Left lung (tissue), 10 donors: ENCODE results near the gene NANOGP8. TPM values are rescaled to one million over a fixed set of nuclear protein-coding genes. Genes with fewer than 3 reads are reported as not detected.
A peak's percentile ranks its signal among the peaks of the same experiment; 100 is the strongest.
"Not testable (repeated sequence)": the region's sequence is repeated elsewhere in the genome, so short reads cannot be mapped to it uniquely, and the experiment has no call there.

Experiments
- ATAC-seq: fragments of 200-7000 bp; cut with Tn5 transposase; one replicate; pipeline ENCODE4 v1.9.1; 2020; ENCODE audit warnings: moderate library complexity
- DNase-seq, 4 donors: peaks; one replicate each; pipeline ENCODE4 v3.0.0-alpha.2; 2013 to 2020
- H3K27ac ChIP-seq, 2 donors: fragments of 200-600 bp; sonication (generic) in 1 of 2; one replicate each; pipeline versions ENCODE4 v1.5.0 to v1.8.0; 2020 to 2021
- H3K27me3 ChIP-seq, 2 donors: fragments of 200-600 bp; sonication (generic) in 1 of 2; one replicate each; pipeline versions ENCODE4 v1.5.0 to v1.8.0; 2020 to 2021
- H3K36me3 ChIP-seq, 2 donors: fragments of 200-600 bp; sonication (generic) in 1 of 2; one replicate each; pipeline versions ENCODE4 v1.5.0 to v1.8.0; 2020 to 2021
- H3K4me1 ChIP-seq, 2 donors: fragments of 200-600 bp; one replicate each; pipeline ENCODE4 v1.8.0; 2021
- H3K4me3 ChIP-seq, 2 donors: fragments of 200-600 bp; sonication (generic) in 1 of 2; one replicate each; pipeline versions ENCODE4 v1.5.0 to v1.8.0; 2020 to 2021; ENCODE audit warnings: mild to moderate bottlenecking in 1 of 2
- H3K9me3 ChIP-seq, 2 donors: fragments of 200-600 bp; sonication (generic) in 1 of 2; one replicate each; pipeline versions ENCODE4 v1.5.0 to v1.8.0; 2020 to 2021
- CTCF ChIP-seq, 2 donors: fragments of 200-600 bp; sonication (generic) in 1 of 2; IDR thresholded peaks; one replicate each; pipeline versions ENCODE4 v1.5.0 to v1.8.0; 2021; ENCODE audit warnings: antibody characterized with exemption in 2 of 2
- intact Hi-C, 2 donors: fragments of 100-400 bp; cut with DNase I; formaldehyde crosslinking; loops; one replicate each; pipeline versions ENCODE4 v1.11.2 to v1.14.2; 2022
- polyA plus RNA-seq, 6 donors: library from polyadenylated mRNA; unstranded; fragments of 120-200 nt; gene quantifications; one replicate each; pipeline ENCODE4 v1.2.1, GENCODE V29; 2013; ENCODE audit not compliant: insufficient read length in 6 of 6
- total RNA-seq, 2 donors: library from RNA; stranded (reverse); fragmentation: NEBNext Ultra II Directional; extraction: Animal tissue kit (Norgen Biotek cat#: 25700); gene quantifications; one replicate each; pipeline ENCODE4 v1.2.1, GENCODE V29; 2021
- donor health status: DM: no; HTN: yes; CAD: no.
- donor health status: DM: no; HTN: no; CAD: no.

Gene NANOGP8
- total and polyA plus RNA-seq, 8 donors: 0.24 to 0.82 (median 0.47) TPM; not detected in 4

GRCh38 chr15:35089551-35089950, 4.5 kb upstream of the NANOGP8 start:
- TF ChIP-seq CTCF (IDR thresholded peaks at IDR 0.05): no peak
- ATAC-seq: no peak
- H3K36me3 ChIP-seq: no peaks in the 10 kb centered on the region
- no peak for DNase-seq
- no peak overlapping the region for H3K27ac ChIP-seq
- H3K4me3 ChIP-seq: no peak overlapping the region
- H3K9me3 ChIP-seq: no peaks in the 10 kb centered on the region
- H3K27me3 ChIP-seq: no peaks in the 10 kb centered on the region
- no peaks in the 10 kb centered on the region for H3K4me1 ChIP-seq
- intact Hi-C loops: no loop called here

DNA sequence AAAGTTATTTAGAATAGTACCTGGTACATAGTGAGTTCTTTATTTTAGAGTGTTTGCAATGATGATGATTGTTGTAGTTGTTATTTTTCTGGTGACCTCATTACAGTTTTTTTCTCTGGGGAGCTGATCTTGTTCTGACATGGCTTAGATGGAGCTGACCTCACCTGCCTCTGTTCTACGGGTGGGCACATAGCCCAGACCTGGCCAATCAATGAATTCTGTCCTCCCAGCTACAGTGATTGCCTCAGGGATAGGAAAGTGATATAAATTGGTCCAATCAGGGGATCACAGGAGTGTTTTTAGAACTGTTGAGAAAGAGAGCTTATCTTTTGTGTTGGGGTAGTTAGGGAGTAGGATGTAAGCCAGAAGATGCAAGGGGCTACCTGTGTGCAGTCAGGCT, 3.2 kb upstream of the NANOGP8 start:
- Histone ChIP-seq H3K4me1 (no peaks in the 10 kb centered on the region), H3K27ac (no peak overlapping the region), H3K36me3 (no peaks in the 10 kb centered on the region), H3K4me3 (no peak overlapping the region), H3K27me3 (no peaks in the 10 kb centered on the region), H3K9me3 (no peaks in the 10 kb centered on the region)
- no peak for TF ChIP-seq CTCF (IDR thresholded peaks at IDR 0.05)
- DNase-seq: no peak
- ATAC-seq: no peak
- intact Hi-C loops: no loop called here

DNA sequence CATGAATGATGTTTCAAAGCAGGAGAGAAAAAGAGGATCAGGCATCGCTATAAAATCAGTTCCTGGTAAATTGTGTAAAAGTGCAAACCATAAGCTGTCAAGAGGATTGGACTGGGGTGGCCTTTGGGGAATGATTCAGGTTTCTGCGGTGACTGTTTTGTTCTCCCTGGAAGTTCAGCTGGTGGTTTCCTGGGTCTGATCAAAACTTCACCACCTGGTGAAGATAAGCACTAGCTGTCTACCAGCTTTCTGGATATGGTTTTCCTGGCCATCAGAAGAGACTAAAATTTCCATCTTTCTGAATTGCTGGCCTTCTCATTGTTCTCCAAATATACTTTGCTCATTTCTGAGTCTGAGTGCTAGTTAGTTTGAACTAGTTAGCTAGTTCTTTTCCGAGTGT, 2.7 kb upstream of the NANOGP8 start:
- no peaks in the 10 kb centered on the region for H3K36me3 ChIP-seq
- intact Hi-C loops: no loop called here
- DNase-seq: no peak
- no peaks in the 10 kb centered on the region for H3K27me3 ChIP-seq
- H3K9me3 ChIP-seq: peaks cover 0 to under 1% of the 10 kb centered on the region in 2 donors
- H3K4me1 ChIP-seq: no peaks in the 10 kb centered on the region
- no peak for ATAC-seq
- no peak for TF ChIP-seq CTCF (IDR thresholded peaks at IDR 0.05)
- no peak overlapping the region for H3K4me3 ChIP-seq
- H3K27ac ChIP-seq: no peak overlapping the region

DNA sequence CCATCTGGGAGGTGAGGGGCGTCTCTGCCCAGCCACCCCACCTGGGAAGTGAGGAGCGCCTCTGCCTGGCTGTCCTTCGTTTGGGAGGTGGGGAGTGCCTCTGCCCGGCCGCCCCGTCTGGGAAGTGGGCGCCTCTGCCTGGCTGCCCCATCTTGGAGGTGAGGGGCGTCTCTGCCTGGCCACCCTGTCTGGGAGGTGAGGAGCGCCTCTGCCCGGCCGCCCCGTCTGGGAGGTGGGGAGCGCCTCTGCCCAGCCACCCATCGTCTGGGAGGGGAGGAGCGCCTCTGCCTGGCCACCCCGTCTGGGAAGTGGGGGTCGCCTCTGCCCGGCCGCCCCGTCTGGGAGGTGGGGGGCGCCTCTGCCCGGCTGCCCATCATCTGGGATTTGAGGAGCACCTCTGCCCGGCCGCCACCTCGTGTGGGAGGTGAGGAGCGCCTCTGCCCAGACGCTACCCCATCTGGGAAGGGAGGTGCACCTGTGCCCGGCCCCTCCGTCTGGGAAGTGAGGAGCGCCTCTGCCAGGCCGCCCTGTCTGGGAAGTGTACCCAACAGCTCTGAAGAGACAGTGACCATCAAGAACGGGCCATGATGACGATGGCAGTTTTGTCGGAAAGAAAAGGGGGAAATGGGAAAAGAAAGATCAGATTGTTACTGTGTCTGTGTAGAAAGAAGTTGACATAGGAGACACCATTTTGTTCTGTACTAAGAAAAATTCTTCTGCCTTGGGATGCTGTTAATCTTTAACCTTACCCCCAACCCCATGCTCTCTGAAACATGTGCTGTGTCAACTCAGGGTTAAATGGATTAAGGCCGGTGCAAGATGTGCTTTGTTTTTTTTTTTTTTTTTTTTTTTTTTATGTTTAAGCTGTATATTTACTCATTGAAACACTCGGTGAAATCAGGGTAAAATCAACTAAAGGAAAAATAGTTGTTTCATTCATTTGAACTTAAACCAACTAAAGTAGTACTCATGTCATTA, 2.4 kb downstream of the NANOGP8 start:
- H3K4me3 ChIP-seq, H3K9me3 ChIP-seq, H3K4me1 ChIP-seq, intact Hi-C loops, ATAC-seq, H3K27me3 ChIP-seq, H3K36me3 ChIP-seq, H3K27ac ChIP-seq: not testable (repeated sequence)
- peak in 1 of 4 donors; percentile 68 for DNase-seq

- H3K9me3 ChIP-seq, H3K36me3 ChIP-seq, H3K4me3 ChIP-seq, H3K27ac ChIP-seq, ATAC-seq, H3K27me3 ChIP-seq, intact Hi-C loops, H3K4me1 ChIP-seq: not testable (repeated sequence)
- DNase-seq: peak in 1 of 4 donors; percentile 78
Observed at GRCh38 chr15:35081626-35082365, 3.3 kb downstream of the NANOGP8 start.

DNA sequence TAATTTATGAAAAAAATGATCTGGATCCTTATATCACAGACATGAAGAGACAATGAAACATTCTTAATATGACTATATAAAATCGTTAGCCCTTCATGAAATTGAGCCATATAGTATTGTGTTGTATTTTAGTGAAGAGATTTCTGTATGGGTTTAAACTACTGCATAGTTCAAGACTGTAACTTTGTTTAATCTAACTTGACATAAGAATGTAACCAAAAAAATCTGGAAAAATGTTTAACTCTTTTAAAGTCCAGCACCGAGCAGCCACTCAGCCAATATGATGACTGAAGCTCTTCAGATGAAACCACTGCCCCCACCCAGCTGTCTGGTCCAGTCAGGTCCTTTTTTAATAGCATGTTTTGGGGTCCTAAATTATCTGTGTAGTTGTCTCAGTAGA, 4.9 kb downstream of the NANOGP8 start:
- H3K4me1 ChIP-seq: no peaks in the 10 kb centered on the region
- TF ChIP-seq CTCF (IDR thresholded peaks at IDR 0.05): no peak
- H3K4me3 ChIP-seq: no peak overlapping the region
- peaks cover 0 to 4% of the 10 kb centered on the region in 2 donors for H3K9me3 ChIP-seq
- H3K27me3 ChIP-seq: no peaks in the 10 kb centered on the region
- no peaks in the 10 kb centered on the region for H3K36me3 ChIP-seq
- intact Hi-C loops: no loop called here
- ATAC-seq (no peak), DNase-seq (no peak)
- H3K27ac ChIP-seq: no peak overlapping the region
